Measurements from ENCODE around the gene LRP8. TPM values are rescaled to one million over a fixed set of nuclear protein-coding genes. Genes with fewer than 3 reads are reported as not detected.

LRP8 gene
- total and polyA plus RNA-seq, 9 of the 15 experiments (the other 6 are each of a cell fraction or from before 2014, with no cell fraction given) = 7.1 to 56.1 (median 31.3) TPM

- TF ChIP-seq, protein P1, sequence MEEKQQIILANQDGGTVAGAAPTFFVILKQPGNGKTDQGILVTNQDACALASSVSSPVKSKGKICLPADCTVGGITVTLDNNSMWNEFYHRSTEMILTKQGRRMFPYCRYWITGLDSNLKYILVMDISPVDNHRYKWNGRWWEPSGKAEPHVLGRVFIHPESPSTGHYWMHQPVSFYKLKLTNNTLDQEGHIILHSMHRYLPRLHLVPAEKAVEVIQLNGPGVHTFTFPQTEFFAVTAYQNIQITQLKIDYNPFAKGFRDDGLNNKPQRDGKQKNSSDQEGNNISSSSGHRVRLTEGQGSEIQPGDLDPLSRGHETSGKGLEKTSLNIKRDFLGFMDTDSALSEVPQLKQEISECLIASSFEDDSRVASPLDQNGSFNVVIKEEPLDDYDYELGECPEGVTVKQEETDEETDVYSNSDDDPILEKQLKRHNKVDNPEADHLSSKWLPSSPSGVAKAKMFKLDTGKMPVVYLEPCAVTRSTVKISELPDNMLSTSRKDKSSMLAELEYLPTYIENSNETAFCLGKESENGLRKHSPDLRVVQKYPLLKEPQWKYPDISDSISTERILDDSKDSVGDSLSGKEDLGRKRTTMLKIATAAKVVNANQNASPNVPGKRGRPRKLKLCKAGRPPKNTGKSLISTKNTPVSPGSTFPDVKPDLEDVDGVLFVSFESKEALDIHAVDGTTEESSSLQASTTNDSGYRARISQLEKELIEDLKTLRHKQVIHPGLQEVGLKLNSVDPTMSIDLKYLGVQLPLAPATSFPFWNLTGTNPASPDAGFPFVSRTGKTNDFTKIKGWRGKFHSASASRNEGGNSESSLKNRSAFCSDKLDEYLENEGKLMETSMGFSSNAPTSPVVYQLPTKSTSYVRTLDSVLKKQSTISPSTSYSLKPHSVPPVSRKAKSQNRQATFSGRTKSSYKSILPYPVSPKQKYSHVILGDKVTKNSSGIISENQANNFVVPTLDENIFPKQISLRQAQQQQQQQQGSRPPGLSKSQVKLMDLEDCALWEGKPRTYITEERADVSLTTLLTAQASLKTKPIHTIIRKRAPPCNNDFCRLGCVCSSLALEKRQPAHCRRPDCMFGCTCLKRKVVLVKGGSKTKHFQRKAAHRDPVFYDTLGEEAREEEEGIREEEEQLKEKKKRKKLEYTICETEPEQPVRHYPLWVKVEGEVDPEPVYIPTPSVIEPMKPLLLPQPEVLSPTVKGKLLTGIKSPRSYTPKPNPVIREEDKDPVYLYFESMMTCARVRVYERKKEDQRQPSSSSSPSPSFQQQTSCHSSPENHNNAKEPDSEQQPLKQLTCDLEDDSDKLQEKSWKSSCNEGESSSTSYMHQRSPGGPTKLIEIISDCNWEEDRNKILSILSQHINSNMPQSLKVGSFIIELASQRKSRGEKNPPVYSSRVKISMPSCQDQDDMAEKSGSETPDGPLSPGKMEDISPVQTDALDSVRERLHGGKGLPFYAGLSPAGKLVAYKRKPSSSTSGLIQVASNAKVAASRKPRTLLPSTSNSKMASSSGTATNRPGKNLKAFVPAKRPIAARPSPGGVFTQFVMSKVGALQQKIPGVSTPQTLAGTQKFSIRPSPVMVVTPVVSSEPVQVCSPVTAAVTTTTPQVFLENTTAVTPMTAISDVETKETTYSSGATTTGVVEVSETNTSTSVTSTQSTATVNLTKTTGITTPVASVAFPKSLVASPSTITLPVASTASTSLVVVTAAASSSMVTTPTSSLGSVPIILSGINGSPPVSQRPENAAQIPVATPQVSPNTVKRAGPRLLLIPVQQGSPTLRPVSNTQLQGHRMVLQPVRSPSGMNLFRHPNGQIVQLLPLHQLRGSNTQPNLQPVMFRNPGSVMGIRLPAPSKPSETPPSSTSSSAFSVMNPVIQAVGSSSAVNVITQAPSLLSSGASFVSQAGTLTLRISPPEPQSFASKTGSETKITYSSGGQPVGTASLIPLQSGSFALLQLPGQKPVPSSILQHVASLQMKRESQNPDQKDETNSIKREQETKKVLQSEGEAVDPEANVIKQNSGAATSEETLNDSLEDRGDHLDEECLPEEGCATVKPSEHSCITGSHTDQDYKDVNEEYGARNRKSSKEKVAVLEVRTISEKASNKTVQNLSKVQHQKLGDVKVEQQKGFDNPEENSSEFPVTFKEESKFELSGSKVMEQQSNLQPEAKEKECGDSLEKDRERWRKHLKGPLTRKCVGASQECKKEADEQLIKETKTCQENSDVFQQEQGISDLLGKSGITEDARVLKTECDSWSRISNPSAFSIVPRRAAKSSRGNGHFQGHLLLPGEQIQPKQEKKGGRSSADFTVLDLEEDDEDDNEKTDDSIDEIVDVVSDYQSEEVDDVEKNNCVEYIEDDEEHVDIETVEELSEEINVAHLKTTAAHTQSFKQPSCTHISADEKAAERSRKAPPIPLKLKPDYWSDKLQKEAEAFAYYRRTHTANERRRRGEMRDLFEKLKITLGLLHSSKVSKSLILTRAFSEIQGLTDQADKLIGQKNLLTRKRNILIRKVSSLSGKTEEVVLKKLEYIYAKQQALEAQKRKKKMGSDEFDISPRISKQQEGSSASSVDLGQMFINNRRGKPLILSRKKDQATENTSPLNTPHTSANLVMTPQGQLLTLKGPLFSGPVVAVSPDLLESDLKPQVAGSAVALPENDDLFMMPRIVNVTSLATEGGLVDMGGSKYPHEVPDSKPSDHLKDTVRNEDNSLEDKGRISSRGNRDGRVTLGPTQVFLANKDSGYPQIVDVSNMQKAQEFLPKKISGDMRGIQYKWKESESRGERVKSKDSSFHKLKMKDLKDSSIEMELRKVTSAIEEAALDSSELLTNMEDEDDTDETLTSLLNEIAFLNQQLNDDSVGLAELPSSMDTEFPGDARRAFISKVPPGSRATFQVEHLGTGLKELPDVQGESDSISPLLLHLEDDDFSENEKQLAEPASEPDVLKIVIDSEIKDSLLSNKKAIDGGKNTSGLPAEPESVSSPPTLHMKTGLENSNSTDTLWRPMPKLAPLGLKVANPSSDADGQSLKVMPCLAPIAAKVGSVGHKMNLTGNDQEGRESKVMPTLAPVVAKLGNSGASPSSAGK (IDR thresholded peaks at IDR 0.05) = peak; percentile 64
- TF ChIP-seq, protein P2, sequence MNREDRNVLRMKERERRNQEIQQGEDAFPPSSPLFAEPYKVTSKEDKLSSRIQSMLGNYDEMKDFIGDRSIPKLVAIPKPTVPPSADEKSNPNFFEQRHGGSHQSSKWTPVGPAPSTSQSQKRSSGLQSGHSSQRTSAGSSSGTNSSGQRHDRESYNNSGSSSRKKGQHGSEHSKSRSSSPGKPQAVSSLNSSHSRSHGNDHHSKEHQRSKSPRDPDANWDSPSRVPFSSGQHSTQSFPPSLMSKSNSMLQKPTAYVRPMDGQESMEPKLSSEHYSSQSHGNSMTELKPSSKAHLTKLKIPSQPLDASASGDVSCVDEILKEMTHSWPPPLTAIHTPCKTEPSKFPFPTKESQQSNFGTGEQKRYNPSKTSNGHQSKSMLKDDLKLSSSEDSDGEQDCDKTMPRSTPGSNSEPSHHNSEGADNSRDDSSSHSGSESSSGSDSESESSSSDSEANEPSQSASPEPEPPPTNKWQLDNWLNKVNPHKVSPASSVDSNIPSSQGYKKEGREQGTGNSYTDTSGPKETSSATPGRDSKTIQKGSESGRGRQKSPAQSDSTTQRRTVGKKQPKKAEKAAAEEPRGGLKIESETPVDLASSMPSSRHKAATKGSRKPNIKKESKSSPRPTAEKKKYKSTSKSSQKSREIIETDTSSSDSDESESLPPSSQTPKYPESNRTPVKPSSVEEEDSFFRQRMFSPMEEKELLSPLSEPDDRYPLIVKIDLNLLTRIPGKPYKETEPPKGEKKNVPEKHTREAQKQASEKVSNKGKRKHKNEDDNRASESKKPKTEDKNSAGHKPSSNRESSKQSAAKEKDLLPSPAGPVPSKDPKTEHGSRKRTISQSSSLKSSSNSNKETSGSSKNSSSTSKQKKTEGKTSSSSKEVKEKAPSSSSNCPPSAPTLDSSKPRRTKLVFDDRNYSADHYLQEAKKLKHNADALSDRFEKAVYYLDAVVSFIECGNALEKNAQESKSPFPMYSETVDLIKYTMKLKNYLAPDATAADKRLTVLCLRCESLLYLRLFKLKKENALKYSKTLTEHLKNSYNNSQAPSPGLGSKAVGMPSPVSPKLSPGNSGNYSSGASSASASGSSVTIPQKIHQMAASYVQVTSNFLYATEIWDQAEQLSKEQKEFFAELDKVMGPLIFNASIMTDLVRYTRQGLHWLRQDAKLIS (CRISPR knock-in tag; IDR thresholded peaks at IDR 0.05) = no peak
- TF ChIP-seq MBD1 (CRISPR knock-in tag; IDR thresholded peaks at IDR 0.05) = peak; percentile 80; the same call in 1 of the 2 replicates
- no peak for TF ChIP-seq ARID2 (IDR thresholded peaks at IDR 0.05)
- 0 out of 2 replicates have a peak, but pooled peaks have one; percentile 22 for TF ChIP-seq TOE1 (IDR thresholded peaks at IDR 0.05; ENCODE audit: borderline replicate concordance)
- no peak for TF ChIP-seq TOE1 (CRISPR knock-in tag; IDR thresholded peaks at IDR 0.05; ENCODE audit: borderline replicate concordance, low read depth)
- peak; percentile 34 for TF ChIP-seq NFIC (IDR thresholded peaks at IDR 0.05)
- no peak for TF ChIP-seq SNIP1 (IDR thresholded peaks at IDR 0.05; ENCODE audit: low read depth)
- 0 out of 2 replicates have a peak, but pooled peaks have one; percentile 47 for TF ChIP-seq ZNF143 (CRISPR knock-in tag; IDR thresholded peaks at IDR 0.05)
Observed at GRCh38 chr1:53238197-53239155, 89.4 kb downstream of the LRP8 start, which contains the start of gene MAGOH (continued).

All from K562 (cell line).